C4-2B (cell line): ENCODE measurements around the gene AP3M1.

Experiments
- CTCF ChIP-seq: fragments of 450-650 bp; conservative IDR thresholded peaks from 2 replicates; pipeline ENCODE4 v1.5.1; 2017; ENCODE audit warnings: mild to moderate bottlenecking
- ZFX ChIP-seq: fragments of 450-650 bp; IDR thresholded peaks from 2 replicates; pipeline ENCODE4 v1.6.1; 2017

GRCh38 chr10:74088722-74089121 lies 61.9 kb downstream of the AP3M1 start:
- no peak for TF ChIP-seq CTCF
- TF ChIP-seq ZFX, result no peak
